Hematopoietic multipotent progenitor cell treated with erythropoietin and hydrocortisone succinate and interleukin-3 and kit ligand, for 6 days (in vitro differentiated cells): ENCODE data around the gene LCE1C.
A peak's percentile ranks its signal among the peaks of the same experiment; 100 is the strongest.

Experiments
- DNase-seq: peaks from one replicate; pipeline ENCODE4 v3.0.0-alpha.2; 2015

The LCE1C gene, protein sequence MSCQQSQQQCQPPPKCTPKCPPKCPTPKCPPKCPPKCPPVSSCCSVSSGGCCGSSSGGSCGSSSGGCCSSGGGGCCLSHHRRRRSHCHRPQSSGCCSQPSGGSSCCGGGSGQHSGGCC

GRCh38 chr1:152806576-152806975, at the start of gene LCE1C:
TSS of gene LCE1C (minus strand) at chr1:152806651. CDS start at chr1:152805478, 1,173 bp downstream.
- no peak for DNase-seq

DNA sequence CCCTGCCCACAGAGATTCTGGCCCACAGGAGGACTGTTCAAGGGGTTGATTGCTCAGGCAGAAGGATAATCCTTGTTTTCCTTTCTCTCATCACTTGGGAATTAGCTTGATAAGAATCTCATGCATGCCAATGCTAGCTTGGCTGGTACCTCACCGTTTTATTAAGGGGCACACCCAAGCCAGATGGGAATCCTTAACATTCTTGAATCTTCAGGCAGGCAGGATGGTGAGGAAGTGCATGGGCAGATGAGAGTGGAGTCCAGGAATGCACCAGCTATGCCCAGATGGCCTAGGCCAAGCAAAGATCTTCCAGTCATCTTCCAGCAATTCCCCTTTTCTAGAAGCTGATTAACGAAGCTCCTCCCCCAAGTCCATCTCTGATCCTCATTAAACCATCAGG, 49.2 kb upstream of the LCE1C start:
- DNase-seq = no peak

DNA sequence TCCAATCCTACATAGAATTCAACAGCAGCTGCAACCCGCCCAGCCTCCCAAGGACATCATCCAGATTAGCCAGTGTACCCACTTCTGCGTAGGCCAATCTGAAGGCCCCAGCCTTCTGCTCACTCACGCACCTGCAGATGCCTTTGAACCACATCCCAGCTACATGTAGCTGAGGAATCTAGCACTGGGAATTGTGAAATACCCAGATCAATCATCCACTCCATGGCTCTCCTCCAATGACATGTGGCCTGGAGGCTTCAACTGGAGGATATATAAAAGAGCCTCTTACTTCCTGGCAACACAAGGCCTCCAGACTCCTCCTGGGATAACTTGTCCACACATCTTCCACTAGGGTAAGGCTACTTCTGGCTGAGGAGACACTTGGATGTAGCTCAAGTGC, 36.1 kb upstream of the LCE1C start, which contains the start of gene LCE6A:
Gene LCE6A, plus strand, starts transcription at position 301 of the 400 bp plus-strand sequence. CDS start 665 bp downstream, outside the sequence.
- DNase-seq = no peak

- DNase-seq = no peak
These were observed 30.4 kb upstream of the LCE1C start for GRCh38 chr1:152836870-152837269.

DNA sequence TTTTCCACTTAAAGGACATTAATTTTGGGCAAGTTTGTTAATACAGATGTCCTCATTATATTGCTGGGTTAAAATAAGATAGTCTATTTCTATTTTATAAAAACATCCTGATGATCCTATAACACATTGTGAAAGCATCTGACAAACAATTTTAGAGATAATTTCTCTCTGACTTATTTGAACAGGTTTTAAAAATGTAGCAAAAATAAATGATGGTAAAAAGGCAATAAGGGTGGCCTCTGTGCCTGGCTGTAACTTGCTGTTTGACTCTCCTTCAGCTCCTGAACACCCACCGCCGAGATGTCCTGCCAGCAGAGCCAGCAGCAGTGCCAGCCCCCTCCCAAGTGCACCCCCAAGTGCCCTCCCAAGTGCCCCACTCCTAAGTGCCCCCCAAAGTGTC, 20.7 kb upstream of the LCE1C start, which contains the start of gene LCE1A:
Gene LCE1A, plus strand, starts transcription at position 301 of the 400 bp plus-strand sequence. Its CDS starts 0 bp downstream, at position 301.
- DNase-seq = no peak

DNA sequence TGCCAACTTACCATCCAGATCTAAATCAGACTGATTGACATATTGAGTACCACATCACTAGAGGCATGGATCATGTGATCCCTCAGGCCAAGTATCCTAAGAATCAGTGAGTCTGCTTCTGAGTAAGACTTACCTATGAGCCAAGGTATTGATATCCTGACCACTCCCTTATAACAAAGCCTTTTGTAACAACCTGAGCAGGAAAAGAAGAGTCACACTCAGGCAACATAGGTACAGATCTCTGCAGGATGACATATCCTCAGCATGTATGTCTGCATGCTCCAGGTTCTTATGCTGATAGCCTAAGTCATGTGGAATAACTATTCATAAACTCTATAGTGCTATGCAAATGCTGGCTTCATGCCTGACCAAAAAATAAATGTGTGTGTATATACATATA, 18.5 kb upstream of the LCE1C start:
- no peak for DNase-seq

DNA sequence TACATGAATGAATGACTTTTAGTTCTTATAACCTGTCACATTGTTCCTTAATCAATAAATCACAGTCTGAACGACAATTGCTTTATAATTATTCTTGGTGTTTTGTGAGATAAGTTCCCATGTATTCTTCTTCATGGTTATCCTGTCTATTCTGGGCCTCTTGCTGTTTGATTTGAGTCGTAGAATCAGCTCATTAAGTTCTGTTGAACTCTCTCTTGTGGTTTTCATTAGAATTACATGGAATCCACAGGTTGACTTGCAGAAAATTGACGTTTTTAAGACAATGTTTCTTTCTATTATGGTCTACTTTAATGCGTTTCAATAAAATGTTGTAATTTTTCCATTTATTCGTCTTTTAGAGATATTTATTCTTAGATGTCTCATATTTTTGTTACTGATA, 16.8 kb upstream of the LCE1C start:
- DNase-seq = no peak

GRCh38 chr1:152817309-152817708, 10.9 kb upstream of the LCE1C start:
- DNase-seq = no peak

GRCh38 chr1:152811671-152812070, 5.2 kb upstream of the LCE1C start, which contains the start of gene LCE1B:
TSS of gene LCE1B (plus strand) at chr1:152811971. CDS start at chr1:152812447, 476 bp downstream.
- DNase-seq = no peak

- no peak for DNase-seq
These were observed 4.6 kb upstream of the LCE1C start for GRCh38 chr1:152811050-152811449.

GRCh38 chr1:152801333-152801732, 5.1 kb downstream of the LCE1C start:
- DNase-seq = no peak

GRCh38 chr1:152796421-152796820, 10.0 kb downstream of the LCE1C start, which contains the start of gene LCE1D:
TSS of gene LCE1D (plus strand) at chr1:152796721. CDS start at chr1:152797795, 1,074 bp downstream.
- no peak for DNase-seq

DNA sequence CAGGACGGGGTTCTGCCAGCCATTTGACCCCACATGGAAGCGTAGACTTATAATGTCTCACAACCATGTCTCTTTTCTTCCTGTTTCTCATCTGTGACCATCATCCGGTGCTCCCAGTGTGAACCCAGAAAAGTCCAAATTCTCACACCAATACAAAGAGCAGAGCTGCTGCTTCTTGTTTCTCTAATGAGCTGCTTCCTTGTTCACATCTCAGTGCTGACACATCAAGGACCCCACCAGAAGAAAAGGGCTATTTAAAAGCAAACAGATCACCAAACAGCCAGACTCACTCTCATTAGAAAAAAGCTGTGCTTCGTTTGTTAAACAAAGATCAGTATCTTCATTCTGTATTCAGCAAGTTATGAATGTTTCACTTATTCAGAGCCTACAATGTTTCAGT, 10.8 kb downstream of the LCE1C start:
- no peak for DNase-seq

- DNase-seq = no peak
These were observed 20.4 kb downstream of the LCE1C start, which contains the start of gene LCE1E for GRCh38 chr1:152786077-152786476. TSS of gene LCE1E (plus strand) at chr1:152786257. CDS start at chr1:152787300, 1,043 bp downstream.

GRCh38 chr1:152783095-152783494, 23.4 kb downstream of the LCE1C start:
- no peak for DNase-seq

DNA sequence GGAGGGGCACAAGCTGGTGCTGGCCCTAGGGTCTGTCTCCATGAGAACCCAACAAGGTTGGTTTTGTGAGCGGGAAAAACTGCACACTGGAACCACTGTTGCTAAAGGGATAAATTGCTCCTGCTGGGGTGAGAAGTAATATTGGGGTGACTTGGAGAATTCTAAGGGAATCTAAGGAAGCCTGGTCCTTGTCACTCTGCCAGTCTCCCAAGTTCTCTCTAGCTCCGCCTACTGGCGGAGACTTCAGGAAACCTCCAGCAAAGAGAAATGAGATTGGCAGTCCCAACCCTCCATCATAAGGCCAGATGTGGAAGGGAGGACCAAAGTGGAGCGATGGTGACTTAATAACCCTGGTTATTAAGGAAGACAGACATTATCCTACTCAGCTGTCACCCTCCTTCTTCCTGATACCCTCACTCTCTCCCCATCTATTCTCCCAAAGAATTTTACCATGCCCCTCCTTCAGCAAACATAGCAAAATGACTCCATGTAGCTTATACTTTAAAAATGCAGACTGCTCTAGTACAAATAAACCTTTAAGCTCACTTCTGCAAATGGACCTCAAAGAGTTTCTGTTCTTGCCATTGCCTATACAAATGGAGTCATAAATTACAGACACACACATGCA, 28.8 kb downstream of the LCE1C start:
- DNase-seq = peak; percentile 48

DNA sequence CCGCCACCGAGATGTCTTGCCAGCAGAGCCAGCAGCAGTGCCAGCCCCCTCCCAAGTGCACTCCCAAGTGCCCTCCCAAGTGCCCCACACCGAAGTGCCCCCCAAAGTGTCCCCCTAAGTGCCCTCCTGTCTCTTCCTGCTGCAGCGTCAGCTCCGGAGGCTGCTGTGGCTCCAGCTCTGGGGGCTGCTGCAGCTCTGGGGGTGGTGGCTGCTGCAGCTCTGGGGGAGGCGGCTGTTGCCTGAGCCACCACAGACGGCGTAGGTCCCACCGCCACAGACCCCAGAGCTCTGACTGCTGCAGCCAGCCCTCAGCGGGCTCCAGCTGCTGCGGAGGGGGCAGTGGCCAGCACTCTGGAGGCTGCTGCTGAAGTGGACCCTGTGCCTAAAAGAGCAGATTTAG, 30.1 kb downstream of the LCE1C start:
- DNase-seq = no peak

DNA sequence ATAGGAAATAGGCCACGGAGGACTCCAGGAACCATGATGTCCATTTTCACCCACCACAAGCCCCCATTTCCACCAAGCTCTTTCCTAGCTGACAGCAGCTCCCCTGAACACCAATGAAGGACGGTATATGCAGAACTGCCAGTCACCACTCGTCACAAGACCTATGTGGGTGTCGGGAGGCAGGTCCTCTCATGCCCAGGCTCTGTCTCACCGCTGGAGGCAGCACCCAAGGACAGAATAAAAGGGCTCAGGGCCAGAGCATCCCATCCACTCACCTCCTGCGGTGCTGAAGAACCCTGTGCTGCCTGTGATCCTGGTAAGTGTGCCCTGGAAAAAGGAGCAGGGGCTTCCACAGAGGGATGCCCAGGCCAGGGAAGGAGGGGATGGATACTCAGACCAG, 31.6 kb downstream of the LCE1C start, which contains the start of gene LCE1F:
Gene LCE1F, plus strand, starts transcription at position 266 of the 400 bp plus-strand sequence. CDS start 1,232 bp downstream, outside the sequence.
- no peak for DNase-seq

- no peak for DNase-seq
These were observed 36.0 kb downstream of the LCE1C start for GRCh38 chr1:152770411-152770810.

DNA sequence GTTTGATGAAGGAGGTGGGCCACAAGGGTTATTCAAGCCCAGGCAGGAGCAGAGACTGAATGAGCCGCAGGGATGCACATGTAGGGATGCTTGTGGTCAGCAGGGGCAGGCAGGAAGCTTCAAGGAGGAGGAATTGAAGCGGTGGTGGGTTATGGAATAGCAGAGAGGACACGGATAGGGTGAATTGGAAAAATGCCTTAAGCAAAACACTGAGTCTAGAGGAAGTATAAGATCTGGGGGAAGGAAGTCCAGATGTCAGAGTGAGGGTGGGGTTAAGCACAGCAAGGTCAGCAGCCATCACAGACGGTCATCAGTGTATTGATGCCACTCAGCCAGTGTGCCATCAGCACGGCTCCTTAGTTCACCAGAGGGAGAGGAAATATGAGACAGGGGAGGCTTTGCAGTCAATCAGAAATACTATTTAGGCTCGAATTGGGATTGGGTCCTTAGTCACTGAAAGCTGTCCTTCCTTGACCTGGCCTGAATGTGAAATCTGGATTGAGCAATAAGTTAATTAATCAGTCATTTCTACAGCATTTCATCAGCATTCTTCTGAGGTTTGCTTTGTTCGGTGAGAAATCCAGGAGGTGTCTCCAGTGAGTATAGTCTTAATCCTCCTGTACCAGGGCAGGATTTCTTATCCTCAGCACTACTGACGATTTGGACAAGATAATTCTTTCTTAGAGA, 37.5 kb downstream of the LCE1C start:
- no peak for DNase-seq

- DNase-seq = no peak
These were observed 44.7 kb downstream of the LCE1C start for GRCh38 chr1:152761609-152762213.

- DNase-seq = no peak
These were observed 45.8 kb downstream of the LCE1C start for GRCh38 chr1:152760551-152761190.
